Measurements from ENCODE around the gene C16orf96. TPM values are rescaled to one million over a fixed set of nuclear protein-coding genes. Genes with fewer than 3 reads are reported as not detected.

Gene C16orf96
- total RNA-seq, 4 donors from 2014 or later, result 0.40 TPM; not detected in 3

DNA sequence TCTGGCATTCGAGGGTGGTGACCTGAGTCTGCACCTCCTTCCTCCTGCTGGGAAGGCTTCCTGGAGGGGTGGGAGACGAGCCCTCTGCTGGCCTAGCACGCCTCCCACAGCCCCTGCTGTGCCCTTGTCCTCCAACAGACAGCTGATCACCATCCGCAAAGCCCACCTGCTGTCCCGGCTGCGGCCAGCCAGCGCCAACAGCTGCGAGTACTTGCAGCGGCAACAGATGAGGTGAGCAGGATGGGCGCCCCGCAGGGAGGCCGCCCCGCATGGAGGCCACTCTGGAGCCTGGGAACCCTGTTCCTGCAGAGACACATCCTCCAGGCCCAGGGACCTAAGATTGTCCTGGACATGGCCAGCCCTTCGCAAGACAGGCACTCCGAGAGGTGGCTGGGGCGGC is 36.9 kb downstream of the C16orf96 start:
- no peaks in the 10 kb centered on the region for H3K4me1 ChIP-seq
- no peaks in the 10 kb centered on the region for H3K36me3 ChIP-seq
- H3K4me3 ChIP-seq, result no peak overlapping the region
- WGBS, 2 donors (ENCODE audit: low coverage in 1 of 2), result 40% methylated on average over 1 of the region's 16 CpGs; no CpG with 5 or more reads in 1 of the 2 donors
- ATAC-seq, result no peak
- no peak for TF ChIP-seq POLR2A (IDR thresholded peaks at IDR 0.05)
- peaks cover 0 to 6% (median 0%) of the 10 kb centered on the region in 3 donors for H3K9me3 ChIP-seq
- peaks cover 15% of the 10 kb centered on the region for H3K27me3 ChIP-seq
- no peak overlapping the region for H3K27ac ChIP-seq

DNA sequence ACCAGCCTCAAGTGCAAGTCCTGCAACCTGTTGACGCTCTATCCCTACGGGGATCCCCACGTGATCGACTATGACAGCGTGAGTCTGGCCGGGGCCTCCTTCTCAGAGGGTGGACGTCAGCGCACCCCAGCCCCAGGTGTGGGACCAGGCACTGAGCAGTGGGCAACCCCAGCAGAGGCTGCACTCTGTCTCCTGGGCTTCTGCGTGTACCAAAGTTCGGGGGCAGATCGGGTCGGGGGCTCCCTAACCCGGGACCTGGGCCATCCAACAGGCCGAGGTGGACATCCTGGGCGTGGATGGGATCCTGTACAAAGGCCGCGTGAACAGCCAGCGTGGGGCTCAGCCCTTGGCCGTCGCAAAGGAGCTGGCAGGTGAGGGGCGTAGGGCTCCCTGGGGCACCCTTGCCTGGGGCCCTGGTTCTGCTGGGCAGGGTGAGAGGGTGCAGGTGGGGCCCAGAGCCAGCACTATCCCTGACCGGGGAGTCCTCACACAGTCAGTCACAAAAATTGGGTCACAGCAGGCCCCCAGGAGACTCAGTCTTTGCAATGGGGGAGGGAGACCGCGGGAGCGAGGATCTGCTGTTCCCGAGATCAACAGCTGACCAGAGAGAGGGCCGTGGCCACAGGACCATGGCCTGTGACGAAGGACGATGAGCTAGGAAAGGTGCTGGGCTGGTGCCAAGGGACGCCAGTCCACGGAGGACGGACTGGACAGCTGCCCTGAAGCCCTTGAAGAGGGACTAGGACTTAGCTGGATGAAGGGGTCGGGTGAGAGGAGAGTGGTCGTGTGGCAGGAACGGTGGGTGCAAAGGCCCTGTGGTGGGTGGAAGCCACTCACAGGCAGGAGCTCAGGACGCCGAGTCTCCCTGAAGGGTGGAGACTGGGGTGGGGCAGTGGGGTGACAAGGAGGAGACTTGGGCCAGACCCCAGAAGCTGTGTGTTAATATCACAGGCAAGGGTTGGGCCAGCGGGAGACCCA is 38.6 kb downstream of the C16orf96 start:
- TF ChIP-seq POLR2AphosphoS5 (IDR thresholded peaks at IDR 0.05) (no peak), EP300 (IDR thresholded peaks at IDR 0.05) (no peak), POLR2A (IDR thresholded peaks at IDR 0.05) (no peak)
- TF ChIP-seq, protein P1, sequence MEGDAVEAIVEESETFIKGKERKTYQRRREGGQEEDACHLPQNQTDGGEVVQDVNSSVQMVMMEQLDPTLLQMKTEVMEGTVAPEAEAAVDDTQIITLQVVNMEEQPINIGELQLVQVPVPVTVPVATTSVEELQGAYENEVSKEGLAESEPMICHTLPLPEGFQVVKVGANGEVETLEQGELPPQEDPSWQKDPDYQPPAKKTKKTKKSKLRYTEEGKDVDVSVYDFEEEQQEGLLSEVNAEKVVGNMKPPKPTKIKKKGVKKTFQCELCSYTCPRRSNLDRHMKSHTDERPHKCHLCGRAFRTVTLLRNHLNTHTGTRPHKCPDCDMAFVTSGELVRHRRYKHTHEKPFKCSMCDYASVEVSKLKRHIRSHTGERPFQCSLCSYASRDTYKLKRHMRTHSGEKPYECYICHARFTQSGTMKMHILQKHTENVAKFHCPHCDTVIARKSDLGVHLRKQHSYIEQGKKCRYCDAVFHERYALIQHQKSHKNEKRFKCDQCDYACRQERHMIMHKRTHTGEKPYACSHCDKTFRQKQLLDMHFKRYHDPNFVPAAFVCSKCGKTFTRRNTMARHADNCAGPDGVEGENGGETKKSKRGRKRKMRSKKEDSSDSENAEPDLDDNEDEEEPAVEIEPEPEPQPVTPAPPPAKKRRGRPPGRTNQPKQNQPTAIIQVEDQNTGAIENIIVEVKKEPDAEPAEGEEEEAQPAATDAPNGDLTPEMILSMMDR (IDR thresholded peaks at IDR 0.05), result no peak
- Histone ChIP-seq H3K4me3 (no peak overlapping the region), H3K27ac (no peak overlapping the region), H3K4me1 (no peaks in the 10 kb centered on the region), H3K27me3 (peaks cover 13% of the 10 kb centered on the region), H3K36me3 (no peaks in the 10 kb centered on the region), H3K9me3 (no peaks in the 10 kb centered on the region)
- ATAC-seq, result no peak
- 63 to 83% methylated on average over 6 to 11 of the region's 38 CpGs for WGBS, 2 donors (ENCODE audit: low coverage in 1 of 2)

DNA sequence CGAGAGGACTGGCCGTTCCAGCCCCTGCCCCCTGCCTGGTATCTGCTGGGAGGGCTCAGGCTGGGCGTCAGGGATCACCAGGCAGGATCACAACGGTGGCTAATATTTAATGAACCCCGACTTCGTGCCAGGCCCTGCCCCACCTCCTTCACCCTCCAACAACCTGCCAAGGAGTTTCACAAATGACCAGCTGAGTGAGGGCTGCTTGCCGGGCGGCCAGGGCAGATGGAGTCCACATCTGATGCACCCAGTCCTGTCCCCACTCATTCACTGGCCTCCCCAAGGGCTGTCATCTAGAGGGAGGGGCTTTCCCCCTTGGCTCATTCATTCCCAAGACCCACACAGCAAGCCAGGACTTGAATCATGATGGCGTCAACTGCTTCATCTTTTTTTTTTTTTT is 41.0 kb downstream of the C16orf96 start:
- Histone ChIP-seq H3K27ac (no peak overlapping the region), H3K36me3 (no peaks in the 10 kb centered on the region), H3K4me1 (peaks cover 0 to 22% (median 11%) of the 10 kb centered on the region in 3 donors), H3K4me3 (no peak overlapping the region), H3K27me3 (peaks cover 13% of the 10 kb centered on the region), H3K9me3 (no peaks in the 10 kb centered on the region)
- ATAC-seq, result no peak
- TF ChIP-seq, protein P1 (IDR thresholded peaks at IDR 0.05), result no peak
- TF ChIP-seq POLR2AphosphoS5 (IDR thresholded peaks at IDR 0.05) (no peak), EP300 (IDR thresholded peaks at IDR 0.05) (no peak), POLR2A (IDR thresholded peaks at IDR 0.05) (no peak)
- 14 to 61% methylated on average over 2 to 5 of the region's 9 CpGs for WGBS, 2 donors (ENCODE audit: low coverage in 1 of 2)

DNA sequence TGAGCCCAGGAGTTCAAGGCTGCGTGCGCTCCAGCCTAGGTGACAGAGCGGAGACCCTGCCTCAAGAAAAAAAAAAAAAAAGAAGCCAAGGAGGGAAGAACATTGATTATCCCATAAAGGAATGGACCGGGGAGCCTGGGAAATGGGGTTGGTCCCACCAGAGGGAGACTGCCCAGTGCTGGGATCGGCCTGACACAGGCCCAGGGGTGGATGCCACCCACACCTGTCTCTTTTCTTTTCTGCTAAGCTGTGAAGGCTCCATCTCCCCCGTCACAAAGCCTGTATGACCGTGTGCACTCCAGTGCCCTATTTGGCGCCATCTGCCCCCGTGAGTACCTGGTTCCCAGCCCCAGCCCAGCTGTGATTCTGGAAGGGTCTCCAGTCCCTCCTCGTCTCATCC is 42.9 kb downstream of the C16orf96 start:
- Histone ChIP-seq H3K4me3 (no peak overlapping the region), H3K4me1 (peaks cover 0 to 32% (median 12%) of the 10 kb centered on the region in 3 donors), H3K36me3 (no peaks in the 10 kb centered on the region), H3K9me3 (no peaks in the 10 kb centered on the region), H3K27ac (no peak overlapping the region), H3K27me3 (peaks cover 11% of the 10 kb centered on the region)
- TF ChIP-seq POLR2A (IDR thresholded peaks at IDR 0.05) (no peak), POLR2AphosphoS5 (IDR thresholded peaks at IDR 0.05) (no peak), EP300 (IDR thresholded peaks at IDR 0.05) (no peak)
- TF ChIP-seq, protein P1 (IDR thresholded peaks at IDR 0.05), result no peak
- WGBS, 2 donors (ENCODE audit: low coverage in 1 of 2), result 76 to 90% methylated on average over 2 to 6 of the region's 10 CpGs
- ATAC-seq, result no peak

DNA sequence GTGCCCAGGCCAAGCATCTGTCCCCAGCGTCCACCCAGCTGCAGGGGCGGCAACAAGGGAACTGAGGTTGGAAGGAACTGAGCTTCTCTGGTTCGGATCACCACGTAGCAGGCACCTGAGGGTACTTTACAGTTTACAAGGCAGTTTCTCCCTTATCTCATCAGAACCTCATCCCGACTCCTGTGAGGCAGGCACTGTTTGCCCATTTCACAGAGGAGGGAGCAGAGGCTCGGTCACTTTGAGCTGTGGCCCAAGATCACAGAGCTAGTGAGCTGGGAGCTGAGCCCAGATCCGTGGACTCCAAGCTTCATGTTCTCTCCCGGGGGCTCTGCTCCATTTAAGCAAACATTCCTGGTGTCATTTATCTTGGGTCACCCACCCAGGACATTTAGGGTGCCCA is 43.4 kb downstream of the C16orf96 start:
- Histone ChIP-seq H3K36me3 (no peaks in the 10 kb centered on the region), H3K9me3 (no peaks in the 10 kb centered on the region), H3K27ac (no peak overlapping the region), H3K27me3 (peaks cover 6% of the 10 kb centered on the region), H3K4me3 (no peak overlapping the region), H3K4me1 (peaks cover 0 to 35% (median 12%) of the 10 kb centered on the region in 3 donors)
- ATAC-seq, result no peak
- 20% methylated on average over 1 of the region's 8 CpGs; no CpG with 5 or more reads in 1 of the 2 donors for WGBS, 2 donors (ENCODE audit: low coverage in 1 of 2)
- TF ChIP-seq POLR2A (IDR thresholded peaks at IDR 0.05) (no peak), EP300 (IDR thresholded peaks at IDR 0.05) (no peak), POLR2AphosphoS5 (IDR thresholded peaks at IDR 0.05) (no peak)
- TF ChIP-seq, protein P1 (IDR thresholded peaks at IDR 0.05), result no peak

All from gastroesophageal sphincter (tissue), 4 donors.